NCI-H526 treated with DMSO at 0.1 percent for 48 hours (cell line): ENCODE measurements around the gene ACADS.

Source experiments
- DNase-seq: peaks from one replicate; lab custom pipeline; 2025; lab: John Stamatoyannopoulos, UW

Gene ACADS

GRCh38 chr12:120757226-120757742 lies 31.7 kb downstream of the ACADS start:
- no peak for DNase-seq

- no peak for DNase-seq
Observed at GRCh38 chr12:120757949-120758348, 32.3 kb downstream of the ACADS start.

- DNase-seq = no peak
Observed at GRCh38 chr12:120758798-120759590, 33.4 kb downstream of the ACADS start.

GRCh38 chr12:120759591-120760348 lies 34.1 kb downstream of the ACADS start:
- peak; percentile 88 for DNase-seq

- peak; percentile 51 for DNase-seq
Observed at GRCh38 chr12:120760349-120761254, 35.0 kb downstream of the ACADS start.

GRCh38 chr12:120761519-120761934 lies 35.9 kb downstream of the ACADS start:
- DNase-seq = no peak

- no peak for DNase-seq
Observed at GRCh38 chr12:120762086-120762485, 36.5 kb downstream of the ACADS start.

- no peak for DNase-seq
Observed at GRCh38 chr12:120763250-120763649, 37.6 kb downstream of the ACADS start.

GRCh38 chr12:120764816-120765215 lies 39.2 kb downstream of the ACADS start:
- no peak for DNase-seq

GRCh38 chr12:120766566-120766965 lies 40.9 kb downstream of the ACADS start:
- no peak for DNase-seq

- DNase-seq = peak; percentile 6
Observed at GRCh38 chr12:120767071-120768024, 41.7 kb downstream of the ACADS start.

GRCh38 chr12:120771097-120771496 lies 45.5 kb downstream of the ACADS start:
- DNase-seq = no peak

GRCh38 chr12:120774169-120774916 lies 48.7 kb downstream of the ACADS start:
- DNase-seq = no peak

GRCh38 chr12:120775862-120776552 lies 50.4 kb downstream of the ACADS start:
- no peak for DNase-seq

- DNase-seq = no peak
Observed at GRCh38 chr12:120783197-120783596, 57.6 kb downstream of the ACADS start.

GRCh38 chr12:120784804-120785203 lies 59.2 kb downstream of the ACADS start:
- DNase-seq = no peak

GRCh38 chr12:120787889-120788288 lies 62.3 kb downstream of the ACADS start:
- DNase-seq = no peak
